Measurements from ENCODE around the gene SYT8.
A peak's percentile ranks its signal among the peaks of the same experiment; 100 is the strongest.

The SYT8 gene

DNA sequence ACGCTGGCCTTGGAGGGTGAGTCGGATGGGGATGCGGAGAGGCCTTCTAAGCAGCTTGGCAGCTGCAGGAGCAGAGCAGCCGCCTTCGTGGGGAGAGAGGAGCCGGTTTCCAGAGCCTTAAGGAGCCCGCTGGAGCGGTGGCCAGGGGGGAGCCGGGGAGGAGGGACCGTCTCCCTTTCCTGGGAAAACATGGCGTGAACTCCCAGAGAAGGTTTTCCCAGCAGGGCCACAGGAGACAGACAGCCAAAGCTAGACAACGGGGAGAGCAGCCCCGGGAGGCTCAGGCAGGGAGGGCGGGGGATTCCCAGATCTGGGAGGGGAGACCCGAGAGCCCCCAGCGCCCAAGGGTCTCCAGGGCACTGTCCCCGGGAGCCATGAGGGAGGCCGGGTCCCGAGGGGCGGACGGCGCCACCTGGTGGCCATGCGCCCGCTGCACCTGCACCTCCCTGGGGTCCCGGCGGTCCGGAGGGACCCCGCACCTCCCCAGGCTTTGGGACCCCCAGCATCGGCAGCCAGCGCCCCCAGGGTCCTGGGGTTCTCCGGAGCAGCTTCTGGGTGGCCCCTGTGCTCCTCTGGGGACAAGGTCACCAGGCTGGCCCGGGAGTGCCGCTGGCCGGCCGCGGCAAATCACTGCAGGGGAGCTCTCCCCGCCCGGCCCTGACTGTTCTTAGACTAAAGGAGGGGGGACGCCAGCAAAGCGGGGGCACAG, 2.4 kb upstream of the SYT8 start (continued):
- TF ChIP-seq, protein P1, sequence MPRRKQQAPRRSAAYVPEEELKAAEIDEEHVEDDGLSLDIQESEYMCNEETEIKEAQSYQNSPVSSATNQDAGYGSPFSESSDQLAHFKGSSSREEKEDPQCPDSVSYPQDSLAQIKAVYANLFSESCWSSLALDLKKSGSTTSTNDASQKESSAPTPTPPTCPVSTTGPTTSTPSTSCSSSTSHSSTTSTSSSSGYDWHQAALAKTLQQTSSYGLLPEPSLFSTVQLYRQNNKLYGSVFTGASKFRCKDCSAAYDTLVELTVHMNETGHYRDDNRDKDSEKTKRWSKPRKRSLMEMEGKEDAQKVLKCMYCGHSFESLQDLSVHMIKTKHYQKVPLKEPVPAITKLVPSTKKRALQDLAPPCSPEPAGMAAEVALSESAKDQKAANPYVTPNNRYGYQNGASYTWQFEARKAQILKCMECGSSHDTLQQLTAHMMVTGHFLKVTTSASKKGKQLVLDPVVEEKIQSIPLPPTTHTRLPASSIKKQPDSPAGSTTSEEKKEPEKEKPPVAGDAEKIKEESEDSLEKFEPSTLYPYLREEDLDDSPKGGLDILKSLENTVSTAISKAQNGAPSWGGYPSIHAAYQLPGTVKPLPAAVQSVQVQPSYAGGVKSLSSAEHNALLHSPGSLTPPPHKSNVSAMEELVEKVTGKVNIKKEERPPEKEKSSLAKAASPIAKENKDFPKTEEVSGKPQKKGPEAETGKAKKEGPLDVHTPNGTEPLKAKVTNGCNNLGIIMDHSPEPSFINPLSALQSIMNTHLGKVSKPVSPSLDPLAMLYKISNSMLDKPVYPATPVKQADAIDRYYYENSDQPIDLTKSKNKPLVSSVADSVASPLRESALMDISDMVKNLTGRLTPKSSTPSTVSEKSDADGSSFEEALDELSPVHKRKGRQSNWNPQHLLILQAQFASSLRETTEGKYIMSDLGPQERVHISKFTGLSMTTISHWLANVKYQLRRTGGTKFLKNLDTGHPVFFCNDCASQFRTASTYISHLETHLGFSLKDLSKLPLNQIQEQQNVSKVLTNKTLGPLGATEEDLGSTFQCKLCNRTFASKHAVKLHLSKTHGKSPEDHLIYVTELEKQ (tag by site-specific recombination; IDR thresholded peaks at IDR 0.05; ENCODE audit: borderline replicate concordance): no peak
- no peak for TF ChIP-seq ZNF521 (tag by site-specific recombination; IDR thresholded peaks at IDR 0.05)
- no peak for TF ChIP-seq ZNF394 (tag by site-specific recombination; IDR thresholded peaks at IDR 0.05; ENCODE audit: borderline replicate concordance)
- TF ChIP-seq ZNF37A (tag by site-specific recombination; IDR thresholded peaks at IDR 0.05): no peak
- TF ChIP-seq IKZF3 (tag by site-specific recombination; IDR thresholded peaks at IDR 0.05): peak; percentile 52; the same call in 1 of the 2 replicates
- no peak for TF ChIP-seq ZXDB (tag by site-specific recombination; IDR thresholded peaks at IDR 0.05)
- 0 out of 2 replicates have a peak, but pooled peaks have one; percentile 53 for TF ChIP-seq ZEB2 (tag by site-specific recombination; IDR thresholded peaks at IDR 0.05)
- no peak for TF ChIP-seq ZNF600 (tag by site-specific recombination; IDR thresholded peaks at IDR 0.05)
- no peak for TF ChIP-seq ZNF768 (tag by site-specific recombination; IDR thresholded peaks at IDR 0.05)
- TF ChIP-seq ZNF335 (tag by site-specific recombination; conservative IDR thresholded peaks at IDR 0.05): 0 out of 2 replicates have a peak, but pooled peaks have one; percentile 37
- no peak for TF ChIP-seq TRIM28 (IDR thresholded peaks at IDR 0.05; ENCODE audit: borderline replicate concordance, low read length)
- TF ChIP-seq, protein P2, sequence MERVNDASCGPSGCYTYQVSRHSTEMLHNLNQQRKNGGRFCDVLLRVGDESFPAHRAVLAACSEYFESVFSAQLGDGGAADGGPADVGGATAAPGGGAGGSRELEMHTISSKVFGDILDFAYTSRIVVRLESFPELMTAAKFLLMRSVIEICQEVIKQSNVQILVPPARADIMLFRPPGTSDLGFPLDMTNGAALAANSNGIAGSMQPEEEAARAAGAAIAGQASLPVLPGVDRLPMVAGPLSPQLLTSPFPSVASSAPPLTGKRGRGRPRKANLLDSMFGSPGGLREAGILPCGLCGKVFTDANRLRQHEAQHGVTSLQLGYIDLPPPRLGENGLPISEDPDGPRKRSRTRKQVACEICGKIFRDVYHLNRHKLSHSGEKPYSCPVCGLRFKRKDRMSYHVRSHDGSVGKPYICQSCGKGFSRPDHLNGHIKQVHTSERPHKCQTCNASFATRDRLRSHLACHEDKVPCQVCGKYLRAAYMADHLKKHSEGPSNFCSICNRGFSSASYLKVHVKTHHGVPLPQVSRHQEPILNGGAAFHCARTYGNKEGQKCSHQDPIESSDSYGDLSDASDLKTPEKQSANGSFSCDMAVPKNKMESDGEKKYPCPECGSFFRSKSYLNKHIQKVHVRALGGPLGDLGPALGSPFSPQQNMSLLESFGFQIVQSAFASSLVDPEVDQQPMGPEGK (tag by site-specific recombination; IDR thresholded peaks at IDR 0.05): peak; percentile 79
- TF ChIP-seq BCL11A (tag by site-specific recombination; IDR thresholded peaks at IDR 0.05; ENCODE audit: low read depth): 0 out of 2 replicates have a peak, but pooled peaks have one; percentile 41
- TF ChIP-seq, protein P3, sequence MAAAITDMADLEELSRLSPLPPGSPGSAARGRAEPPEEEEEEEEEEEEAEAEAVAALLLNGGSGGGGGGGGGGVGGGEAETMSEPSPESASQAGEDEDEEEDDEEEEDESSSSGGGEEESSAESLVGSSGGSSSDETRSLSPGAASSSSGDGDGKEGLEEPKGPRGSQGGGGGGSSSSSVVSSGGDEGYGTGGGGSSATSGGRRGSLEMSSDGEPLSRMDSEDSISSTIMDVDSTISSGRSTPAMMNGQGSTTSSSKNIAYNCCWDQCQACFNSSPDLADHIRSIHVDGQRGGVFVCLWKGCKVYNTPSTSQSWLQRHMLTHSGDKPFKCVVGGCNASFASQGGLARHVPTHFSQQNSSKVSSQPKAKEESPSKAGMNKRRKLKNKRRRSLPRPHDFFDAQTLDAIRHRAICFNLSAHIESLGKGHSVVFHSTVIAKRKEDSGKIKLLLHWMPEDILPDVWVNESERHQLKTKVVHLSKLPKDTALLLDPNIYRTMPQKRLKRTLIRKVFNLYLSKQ (tag by site-specific recombination; IDR thresholded peaks at IDR 0.05; ENCODE audit: borderline replicate concordance): no peak
- TF ChIP-seq ZNF112 (tag by site-specific recombination; IDR thresholded peaks at IDR 0.05): no peak
- TF ChIP-seq ZNF24 (tag by site-specific recombination; IDR thresholded peaks at IDR 0.05): no peak
- TF ChIP-seq FEZF1 (tag by site-specific recombination; IDR thresholded peaks at IDR 0.05): no peak
- TF ChIP-seq, protein P4, sequence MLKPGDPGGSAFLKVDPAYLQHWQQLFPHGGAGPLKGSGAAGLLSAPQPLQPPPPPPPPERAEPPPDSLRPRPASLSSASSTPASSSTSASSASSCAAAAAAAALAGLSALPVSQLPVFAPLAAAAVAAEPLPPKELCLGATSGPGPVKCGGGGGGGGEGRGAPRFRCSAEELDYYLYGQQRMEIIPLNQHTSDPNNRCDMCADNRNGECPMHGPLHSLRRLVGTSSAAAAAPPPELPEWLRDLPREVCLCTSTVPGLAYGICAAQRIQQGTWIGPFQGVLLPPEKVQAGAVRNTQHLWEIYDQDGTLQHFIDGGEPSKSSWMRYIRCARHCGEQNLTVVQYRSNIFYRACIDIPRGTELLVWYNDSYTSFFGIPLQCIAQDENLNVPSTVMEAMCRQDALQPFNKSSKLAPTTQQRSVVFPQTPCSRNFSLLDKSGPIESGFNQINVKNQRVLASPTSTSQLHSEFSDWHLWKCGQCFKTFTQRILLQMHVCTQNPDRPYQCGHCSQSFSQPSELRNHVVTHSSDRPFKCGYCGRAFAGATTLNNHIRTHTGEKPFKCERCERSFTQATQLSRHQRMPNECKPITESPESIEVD (tag by site-specific recombination; IDR thresholded peaks at IDR 0.05): no peak
- no peak for TF ChIP-seq ZBTB20 (tag by site-specific recombination; IDR thresholded peaks at IDR 0.05)
- no peak for TF ChIP-seq HOXA7 (CRISPR knock-in tag; IDR thresholded peaks at IDR 0.05; ENCODE audit: borderline replicate concordance)
- no peak for TF ChIP-seq ZNF623 (tag by site-specific recombination; IDR thresholded peaks at IDR 0.05)
- no peak for TF ChIP-seq YY1 (tag by site-specific recombination; IDR thresholded peaks at IDR 0.05)
- no peak for TF ChIP-seq ZNF391 (tag by site-specific recombination; IDR thresholded peaks at IDR 0.05; ENCODE audit: borderline replicate concordance, low read depth)
- TF ChIP-seq HOXC10 (CRISPR knock-in tag; IDR thresholded peaks at IDR 0.05): no peak
- TF ChIP-seq, protein P5, sequence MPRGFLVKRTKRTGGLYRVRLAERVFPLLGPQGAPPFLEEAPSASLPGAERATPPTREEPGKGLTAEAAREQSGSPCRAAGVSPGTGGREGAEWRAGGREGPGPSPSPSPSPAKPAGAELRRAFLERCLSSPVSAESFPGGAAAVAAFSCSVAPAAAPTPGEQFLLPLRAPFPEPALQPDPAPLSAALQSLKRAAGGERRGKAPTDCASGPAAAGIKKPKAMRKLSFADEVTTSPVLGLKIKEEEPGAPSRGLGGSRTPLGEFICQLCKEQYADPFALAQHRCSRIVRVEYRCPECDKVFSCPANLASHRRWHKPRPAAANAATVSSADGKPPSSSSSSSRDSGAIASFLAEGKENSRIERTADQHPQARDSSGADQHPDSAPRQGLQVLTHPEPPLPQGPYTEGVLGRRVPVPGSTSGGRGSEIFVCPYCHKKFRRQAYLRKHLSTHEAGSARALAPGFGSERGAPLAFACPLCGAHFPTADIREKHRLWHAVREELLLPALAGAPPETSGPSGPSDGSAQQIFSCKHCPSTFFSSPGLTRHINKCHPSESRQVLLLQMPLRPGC (tag by site-specific recombination; IDR thresholded peaks at IDR 0.05): no peak

All from HEK293 (cell line).